H9 (cell line): ENCODE data around the gene MEDAG. TPM values are rescaled to one million over a fixed set of nuclear protein-coding genes. Genes with fewer than 3 reads are reported as not detected.

Experiments
- DNase-seq: peaks from one replicate; pipeline ENCODE4 v3.0.0-alpha.2; 2017
- H2AFZ ChIP-seq: one replicate; pipeline ENCODE4 v1.6.1; 2013; ENCODE audit warnings: mild to moderate bottlenecking, low read length, control low read depth, moderate library complexity
- H2AK5ac ChIP-seq: 2 replicates; pipeline ENCODE4 v1.6.1; 2013; ENCODE audit warnings: low read length, control low read depth, mixed read lengths; ENCODE audit not compliant: insufficient read length
- H2BK120ac ChIP-seq: one replicate; pipeline ENCODE4 v1.6.1; 2013; ENCODE audit warnings: low read depth, mild to moderate bottlenecking, low read length, control low read depth, inconsistent platforms; ENCODE audit not compliant: poor library complexity, severe bottlenecking
- H2BK12ac ChIP-seq: 2 replicates; pipeline ENCODE4 v1.6.1; 2013; ENCODE audit warnings: low read length, control low read depth, mixed read lengths, low read depth; ENCODE audit not compliant: insufficient read length
- H2BK15ac ChIP-seq: 2 replicates; pipeline ENCODE4 v1.6.1; 2013; ENCODE audit warnings: low read depth, low read length, control low read depth
- H2BK20ac ChIP-seq: one replicate; pipeline ENCODE4 v1.6.1; 2013; ENCODE audit warnings: low read depth, mild to moderate bottlenecking, low read length, control low read depth, inconsistent platforms; ENCODE audit not compliant: poor library complexity, severe bottlenecking
- H2BK5ac ChIP-seq: 2 replicates; pipeline ENCODE4 v1.6.1; 2013; ENCODE audit warnings: low read length, control low read depth, mixed read lengths; ENCODE audit not compliant: insufficient read length
- H3K14ac ChIP-seq: 2 replicates; pipeline ENCODE4 v1.6.1; 2013; ENCODE audit warnings: low read length, control low read depth; ENCODE audit not compliant: insufficient read depth
- H3K18ac ChIP-seq: 2 replicates; pipeline ENCODE4 v1.6.1; 2013; ENCODE audit warnings: low read depth, mild to moderate bottlenecking, mixed read lengths, low read length, control low read depth; ENCODE audit not compliant: insufficient read length
- H3K23ac ChIP-seq: 2 replicates; pipeline ENCODE4 v1.6.1; 2013; ENCODE audit warnings: low read length, control low read depth, mixed read lengths, low read depth; ENCODE audit not compliant: insufficient read length
- H3K23me2 ChIP-seq: 2 replicates; pipeline ENCODE4 v1.6.1; 2013; ENCODE audit warnings: low read depth, mild to moderate bottlenecking, mixed read lengths, low read length, control low read depth; ENCODE audit not compliant: insufficient read length, poor library complexity, severe bottlenecking
- H3K27ac ChIP-seq: 2 replicates; pipeline ENCODE4 v1.5.1; 2013; ENCODE audit warnings: low read length, control low read depth, mixed read lengths, low read depth; ENCODE audit not compliant: insufficient read length
- H3K27me3 ChIP-seq: 2 replicates; pipeline ENCODE4 v1.6.1; 2013; ENCODE audit warnings: low read length, control low read depth, inconsistent platforms; ENCODE audit not compliant: insufficient read depth
- H3K4ac ChIP-seq: 2 replicates; pipeline ENCODE4 v1.6.1; 2013; ENCODE audit warnings: low read depth, mild to moderate bottlenecking, control low read depth, inconsistent platforms, low read length, moderate library complexity
- H3K4me1 ChIP-seq: 2 replicates; pipeline ENCODE4 v1.6.1; 2013; ENCODE audit warnings: low read length, control low read depth, inconsistent platforms; ENCODE audit not compliant: insufficient read depth
- H3K4me2 ChIP-seq: 2 replicates; pipeline ENCODE4 v1.6.1; 2013; ENCODE audit warnings: low read length, control low read depth, mixed read lengths; ENCODE audit not compliant: insufficient read length, insufficient read depth
- H3K56ac ChIP-seq: 2 replicates; pipeline ENCODE4 v1.6.1; 2013; ENCODE audit warnings: low read depth, mild to moderate bottlenecking, mixed read lengths, low read length, control low read depth; ENCODE audit not compliant: insufficient read length
- H3K79me1 ChIP-seq: 2 replicates; pipeline ENCODE4 v1.6.1; 2013; ENCODE audit warnings: low read depth, mild to moderate bottlenecking, moderate library complexity, low read length, control low read depth, inconsistent platforms; ENCODE audit not compliant: insufficient read depth, poor library complexity, severe bottlenecking
- H3K79me2 ChIP-seq: 2 replicates; pipeline ENCODE4 v1.6.1; 2013; ENCODE audit warnings: low read length, control low read depth, inconsistent platforms; ENCODE audit not compliant: insufficient read depth
- H3K9ac ChIP-seq: 2 replicates; pipeline ENCODE4 v1.6.1; 2013; ENCODE audit warnings: low read length, control low read depth, mixed read lengths; ENCODE audit not compliant: insufficient read length; ENCODE audit errors: extremely low read depth
- H3K9me3 ChIP-seq: one replicate; pipeline ENCODE4 v1.6.1; 2013; ENCODE audit warnings: low read depth, low read length, inconsistent platforms; ENCODE audit not compliant: control insufficient read depth
- H3T11ph ChIP-seq: one replicate; pipeline ENCODE4 v1.6.1; 2013; ENCODE audit warnings: mild to moderate bottlenecking, low read length, control low read depth, inconsistent platforms
- H4K20me1 ChIP-seq: one replicate; pipeline ENCODE4 v1.6.1; 2013; ENCODE audit not compliant: control insufficient read depth, insufficient read length, insufficient read depth
- H4K5ac ChIP-seq: 2 replicates; pipeline ENCODE4 v1.6.1; 2013; ENCODE audit warnings: low read depth, mild to moderate bottlenecking, mixed read lengths, low read length, control low read depth; ENCODE audit not compliant: insufficient read length
- H4K8ac ChIP-seq: replicated peaks from 2 replicates; pipeline ENCODE4 v1.6.1; 2013; ENCODE audit warnings: low read length, control low read depth, mixed read lengths, low read depth; ENCODE audit not compliant: insufficient read length
- H4K91ac ChIP-seq: 2 replicates; pipeline ENCODE4 v1.6.1; 2013; ENCODE audit warnings: low read depth, mild to moderate bottlenecking, moderate library complexity, mixed read lengths, low read length, control low read depth; ENCODE audit not compliant: insufficient read length
- H3K27ac Mint-ChIP-seq, 3 experiments: 2 replicates in 2 of 3; 3 replicates in 1 of 3; pipeline ENCODE4 v1.8.0; 2020 to 2021; ENCODE audit warnings: mixed read lengths in 3 of 3, mild to moderate bottlenecking in 1 of 3, moderate library complexity in 1 of 3
- H3K27me3 Mint-ChIP-seq: 2 replicates; pipeline ENCODE4 v1.8.0; 2021; ENCODE audit warnings: low read depth, mild to moderate bottlenecking, moderate library complexity, mixed read lengths
- H3K36me3 Mint-ChIP-seq, 3 experiments: 2 replicates in 2 of 3; 3 replicates in 1 of 3; pipeline ENCODE4 v1.8.0; 2020 to 2021; ENCODE audit warnings: low read depth in 3 of 3, mixed read lengths in 3 of 3; ENCODE audit not compliant: insufficient read depth in 1 of 3
- H3K4me1 Mint-ChIP-seq, 2 experiments: 2 replicates each; pipeline ENCODE4 v1.8.0; 2020; ENCODE audit warnings: mixed read lengths in 2 of 2
- H3K4me3 Mint-ChIP-seq, 2 experiments: 2 replicates in 1 of 2; 3 replicates in 1 of 2; pipeline ENCODE4 v1.8.0; 2020 to 2021; ENCODE audit warnings: mild to moderate bottlenecking in 2 of 2, mixed read lengths in 2 of 2, moderate library complexity in 1 of 2
- H3K9me3 Mint-ChIP-seq, 2 experiments: 2 replicates in 1 of 2; 3 replicates in 1 of 2; pipeline ENCODE4 v1.8.0; 2020; ENCODE audit warnings: mild to moderate bottlenecking in 2 of 2, mixed read lengths in 2 of 2, moderate library complexity in 1 of 2
- WGBS: extraction: QIAGEN DNeasy Blood & Tissue Kit; methylation state at CpG from one replicate; pipeline ENCODE4 v1.1.7; 2013; ENCODE audit warnings: missing lambda C conversion rate, low lambda C conversion rate, mixed read lengths; ENCODE audit not compliant: insufficient read length; ENCODE audit errors: extremely low coverage; 5-methylcytosine and 5-hydroxymethylcytosine counted together
- total RNA-seq: library from RNA; stranded (reverse); gene quantifications from 2 replicates; pipeline ENCODE4 v1.2.1, GENCODE V29; 2021
- TF ChIP-seq, protein P1 (sequence below): fragments of 200-600 bp; sonication (generic); conservative IDR thresholded peaks from 3 replicates; pipeline ENCODE4 v1.8.0; 2021; ENCODE audit warnings: antibody characterized with exemption, mild to moderate bottlenecking

MEDAG gene
- total RNA-seq, 1 experiment from 2014 or later: 0.87 TPM

DNA sequence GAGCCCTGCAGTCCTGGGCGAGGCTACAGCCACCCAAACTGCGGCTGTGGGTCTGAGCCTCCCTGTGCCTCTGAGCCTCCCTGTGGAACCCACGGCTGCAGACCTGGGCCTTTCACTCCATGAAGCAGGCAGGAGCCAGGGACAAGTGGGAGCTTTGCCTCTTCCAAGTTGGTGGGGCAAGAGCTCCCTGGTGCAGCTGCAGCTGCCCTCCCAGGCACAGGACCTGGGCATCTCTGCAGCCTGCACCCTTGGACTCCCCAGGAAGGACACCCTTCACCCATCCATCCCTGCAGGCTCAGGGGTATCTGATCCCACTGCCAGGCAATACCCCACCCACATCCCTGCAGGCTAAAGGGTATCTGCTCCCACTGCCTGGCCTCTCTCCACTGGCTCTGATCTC, 28.7 kb downstream of the MEDAG start:
- Histone ChIP-seq H2BK120ac (no peak overlapping the region), H4K8ac (no peak overlapping the region), H3K56ac (no peak overlapping the region), H3K9me3 (no peaks in the 10 kb centered on the region), H2BK12ac (no peak overlapping the region), H3K4me2 (no peak overlapping the region), H3K9ac (no peak overlapping the region), H4K5ac (no peak overlapping the region), H3K27me3 (no peaks in the 10 kb centered on the region; the same call in 1 of the 2 replicates), H3K18ac (no peak overlapping the region), H2AK5ac (no peak overlapping the region), H2BK5ac (no peak overlapping the region), H3K79me2 (no peaks in the 10 kb centered on the region), H3K14ac (no peak overlapping the region; the same call in 1 of the 2 replicates), H3T11ph (no peak overlapping the region), H3K4ac (no peak overlapping the region), H3K23ac (no peak overlapping the region), H3K27ac (no peak overlapping the region), H2BK20ac (no peak overlapping the region), H2AFZ (no peak overlapping the region), H3K23me2 (peaks cover 8% of the 10 kb centered on the region), H3K4me1 (peaks cover 2% of the 10 kb centered on the region; the same call in 1 of the 2 replicates), H3K79me1 (no peaks in the 10 kb centered on the region), H4K20me1 (no peaks in the 10 kb centered on the region), H4K91ac (no peak overlapping the region), H2BK15ac (no peak overlapping the region)
- TF ChIP-seq, protein P1, sequence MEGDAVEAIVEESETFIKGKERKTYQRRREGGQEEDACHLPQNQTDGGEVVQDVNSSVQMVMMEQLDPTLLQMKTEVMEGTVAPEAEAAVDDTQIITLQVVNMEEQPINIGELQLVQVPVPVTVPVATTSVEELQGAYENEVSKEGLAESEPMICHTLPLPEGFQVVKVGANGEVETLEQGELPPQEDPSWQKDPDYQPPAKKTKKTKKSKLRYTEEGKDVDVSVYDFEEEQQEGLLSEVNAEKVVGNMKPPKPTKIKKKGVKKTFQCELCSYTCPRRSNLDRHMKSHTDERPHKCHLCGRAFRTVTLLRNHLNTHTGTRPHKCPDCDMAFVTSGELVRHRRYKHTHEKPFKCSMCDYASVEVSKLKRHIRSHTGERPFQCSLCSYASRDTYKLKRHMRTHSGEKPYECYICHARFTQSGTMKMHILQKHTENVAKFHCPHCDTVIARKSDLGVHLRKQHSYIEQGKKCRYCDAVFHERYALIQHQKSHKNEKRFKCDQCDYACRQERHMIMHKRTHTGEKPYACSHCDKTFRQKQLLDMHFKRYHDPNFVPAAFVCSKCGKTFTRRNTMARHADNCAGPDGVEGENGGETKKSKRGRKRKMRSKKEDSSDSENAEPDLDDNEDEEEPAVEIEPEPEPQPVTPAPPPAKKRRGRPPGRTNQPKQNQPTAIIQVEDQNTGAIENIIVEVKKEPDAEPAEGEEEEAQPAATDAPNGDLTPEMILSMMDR: no peak
- Mint-ChIP-seq H3K36me3 (no peaks in the 10 kb centered on the region), H3K27ac (no peak overlapping the region), H3K4me1 (peaks cover 14 to 16% of the 10 kb centered on the region in 2 experiments), H3K9me3 (peaks cover 3 to 10% of the 10 kb centered on the region in 2 experiments; a peak in 3 of 5 replicates), H3K27me3 (peaks cover 35% of the 10 kb centered on the region), H3K4me3 (no peak overlapping the region)
- WGBS: no CpG with 5 or more reads among the region's 3 CpGs
- DNase-seq: no peak
